Measurements from ENCODE around the gene TMEM183A. TPM values are rescaled to one million over a fixed set of nuclear protein-coding genes. Genes with fewer than 3 reads are reported as not detected.

The TMEM183A gene
- total and polyA plus RNA-seq, 9 of the 15 experiments (the other 6 are each of a cell fraction or from before 2014, with no cell fraction given) = 23.4 to 190 (median 124) TPM

GRCh38 chr1:203006948-203007871, at the start of gene TMEM183A (continued):
- TF ChIP-seq THAP12 (CRISPR knock-in tag; IDR thresholded peaks at IDR 0.05) = peak; percentile 78
- peak; percentile 93 for TF ChIP-seq ZFX (CRISPR knock-in tag; IDR thresholded peaks at IDR 0.05)
- TF ChIP-seq ZC3H8 (IDR thresholded peaks at IDR 0.05) = no peak
- TF ChIP-seq IFI16 (CRISPR knock-in tag; IDR thresholded peaks at IDR 0.05) = no peak
- no peak for TF ChIP-seq COPS2 (conservative IDR thresholded peaks at IDR 0.05)
- no peak for TF ChIP-seq SFPQ (IDR thresholded peaks at IDR 0.05; ENCODE audit: low read depth, low read length)
- peak in 1 of 2 experiments; percentile 84 for TF ChIP-seq AFF1 (IDR thresholded peaks at IDR 0.05; ENCODE audit: low read depth in 1 of 2, partially characterized antibody in 2 of 2)
- TF ChIP-seq SRF (CRISPR knock-in tag; IDR thresholded peaks at IDR 0.05) = no peak; a peak in 1 of 4 replicates
- no peak for TF ChIP-seq HDGF (IDR thresholded peaks at IDR 0.05)
- TF ChIP-seq SNAPC5 (CRISPR knock-in tag; IDR thresholded peaks at IDR 0.05) = no peak
- TF ChIP-seq HCFC1 (IDR thresholded peaks at IDR 0.05; ENCODE audit: low read depth, low read length) = peak; percentile 84
- TF ChIP-seq SPI1 (IDR thresholded peaks at IDR 0.05; ENCODE audit: borderline replicate concordance, low read depth, low read length) = no peak
- no peak for TF ChIP-seq PCBP2 (IDR thresholded peaks at IDR 0.05; ENCODE audit: low read depth, low read length, poor library complexity, severe bottlenecking)
- TF ChIP-seq ELF4 (CRISPR knock-in tag; IDR thresholded peaks at IDR 0.05) = no peak; the same call in 1 of the 2 replicates
- peak; percentile 43; the same call in 1 of the 2 replicates for TF ChIP-seq ELF1 (tag; IDR thresholded peaks at IDR 0.05)
